GM19397 (cell line): Measurements from ENCODE around the gene ARHGEF12.

ENCODE experiments used
- ATAC-seq: cut with Tn5 transposase; IDR thresholded peaks from one replicate; pipeline ENCODE4 v1.9.1; 2021; ENCODE audit warnings: mild to moderate bottlenecking, moderate library complexity; ENCODE audit not compliant: unreplicated experiment

ARHGEF12 gene, protein sequence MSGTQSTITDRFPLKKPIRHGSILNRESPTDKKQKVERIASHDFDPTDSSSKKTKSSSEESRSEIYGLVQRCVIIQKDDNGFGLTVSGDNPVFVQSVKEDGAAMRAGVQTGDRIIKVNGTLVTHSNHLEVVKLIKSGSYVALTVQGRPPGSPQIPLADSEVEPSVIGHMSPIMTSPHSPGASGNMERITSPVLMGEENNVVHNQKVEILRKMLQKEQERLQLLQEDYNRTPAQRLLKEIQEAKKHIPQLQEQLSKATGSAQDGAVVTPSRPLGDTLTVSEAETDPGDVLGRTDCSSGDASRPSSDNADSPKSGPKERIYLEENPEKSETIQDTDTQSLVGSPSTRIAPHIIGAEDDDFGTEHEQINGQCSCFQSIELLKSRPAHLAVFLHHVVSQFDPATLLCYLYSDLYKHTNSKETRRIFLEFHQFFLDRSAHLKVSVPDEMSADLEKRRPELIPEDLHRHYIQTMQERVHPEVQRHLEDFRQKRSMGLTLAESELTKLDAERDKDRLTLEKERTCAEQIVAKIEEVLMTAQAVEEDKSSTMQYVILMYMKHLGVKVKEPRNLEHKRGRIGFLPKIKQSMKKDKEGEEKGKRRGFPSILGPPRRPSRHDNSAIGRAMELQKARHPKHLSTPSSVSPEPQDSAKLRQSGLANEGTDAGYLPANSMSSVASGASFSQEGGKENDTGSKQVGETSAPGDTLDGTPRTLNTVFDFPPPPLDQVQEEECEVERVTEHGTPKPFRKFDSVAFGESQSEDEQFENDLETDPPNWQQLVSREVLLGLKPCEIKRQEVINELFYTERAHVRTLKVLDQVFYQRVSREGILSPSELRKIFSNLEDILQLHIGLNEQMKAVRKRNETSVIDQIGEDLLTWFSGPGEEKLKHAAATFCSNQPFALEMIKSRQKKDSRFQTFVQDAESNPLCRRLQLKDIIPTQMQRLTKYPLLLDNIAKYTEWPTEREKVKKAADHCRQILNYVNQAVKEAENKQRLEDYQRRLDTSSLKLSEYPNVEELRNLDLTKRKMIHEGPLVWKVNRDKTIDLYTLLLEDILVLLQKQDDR (N-terminal part only)

DNA sequence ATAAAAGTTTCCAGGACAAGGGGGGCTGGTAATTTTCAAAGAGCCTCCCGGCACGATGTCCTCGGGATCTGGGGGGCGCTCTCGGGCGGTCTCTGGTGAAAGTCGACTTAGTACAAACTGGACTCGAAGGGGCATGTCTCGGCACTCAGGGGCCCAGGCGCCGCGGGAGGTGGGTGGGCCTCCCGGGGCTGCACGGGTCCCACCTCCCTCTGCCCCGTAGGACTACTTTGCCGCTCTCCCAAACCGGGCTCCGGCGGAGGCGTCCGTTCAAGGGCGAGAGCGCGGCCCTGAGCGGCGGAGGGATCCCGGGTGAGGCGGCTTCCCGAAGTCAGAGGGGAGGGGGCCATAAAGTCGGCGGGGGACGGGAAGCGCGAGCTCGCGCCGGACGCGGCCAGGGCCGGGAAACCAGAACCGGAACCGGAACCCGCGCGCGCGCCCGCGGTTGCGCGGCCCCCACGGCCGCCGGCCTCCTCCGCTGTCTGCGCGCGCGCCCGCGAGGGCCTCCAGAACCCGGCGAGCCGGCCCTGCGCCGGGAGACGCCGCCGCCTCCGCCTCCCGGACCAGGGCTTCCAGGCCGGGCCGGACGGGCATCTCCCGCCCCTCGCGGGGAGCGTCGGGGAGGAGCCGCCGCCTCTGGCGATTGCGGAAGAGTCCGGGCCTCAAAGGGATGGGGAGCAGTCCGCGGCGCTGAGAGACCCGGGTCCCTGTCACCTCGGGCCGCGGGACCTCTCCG is at the start of gene ARHGEF12:
ARHGEF12 (plus strand) TSS at position 506 of the 733 bp plus-strand sequence. CDS start 831 bp downstream, outside the sequence.
- ATAC-seq: peak; percentile 71

DNA sequence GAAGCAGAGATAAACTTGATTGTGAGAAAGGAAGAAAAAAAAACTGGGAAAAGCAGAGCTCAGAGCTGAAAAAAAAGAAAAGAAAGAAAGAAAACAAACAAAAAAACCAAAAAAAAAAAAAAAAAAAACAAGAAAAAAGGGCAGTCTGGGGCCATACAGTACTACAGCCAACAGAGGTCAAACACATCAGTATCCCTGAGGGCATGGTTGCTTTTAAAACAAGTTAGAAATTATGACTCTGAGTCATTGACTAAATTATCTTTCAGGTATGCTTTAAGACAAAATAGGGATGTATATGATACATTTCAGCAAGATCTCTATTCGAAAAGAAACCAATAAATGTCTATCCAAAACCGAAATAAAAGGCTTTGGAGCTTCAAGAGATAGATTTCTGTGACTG is 48.2 kb upstream of the ARHGEF12 start:
- no peak for ATAC-seq

DNA sequence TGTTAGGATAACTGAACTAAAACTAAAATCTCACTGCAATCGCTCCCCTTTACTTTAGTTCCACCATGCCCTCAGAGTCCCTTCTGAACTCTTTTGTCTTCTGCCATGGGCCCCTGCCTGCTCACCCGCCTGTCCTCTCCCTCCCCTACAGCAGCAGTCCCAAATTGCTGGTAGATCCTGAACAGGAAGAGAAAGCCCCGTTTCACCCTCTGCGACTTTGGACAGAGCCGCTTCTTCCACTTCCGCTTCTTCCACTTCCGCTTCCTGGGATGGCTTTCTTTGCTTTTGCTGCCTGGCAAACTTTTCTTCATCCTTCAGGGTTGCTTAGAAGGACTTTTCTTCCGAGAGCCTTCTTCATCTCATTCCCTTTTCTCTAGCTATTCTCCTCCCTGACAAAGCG is 46.8 kb upstream of the ARHGEF12 start:
- ATAC-seq: no peak

DNA sequence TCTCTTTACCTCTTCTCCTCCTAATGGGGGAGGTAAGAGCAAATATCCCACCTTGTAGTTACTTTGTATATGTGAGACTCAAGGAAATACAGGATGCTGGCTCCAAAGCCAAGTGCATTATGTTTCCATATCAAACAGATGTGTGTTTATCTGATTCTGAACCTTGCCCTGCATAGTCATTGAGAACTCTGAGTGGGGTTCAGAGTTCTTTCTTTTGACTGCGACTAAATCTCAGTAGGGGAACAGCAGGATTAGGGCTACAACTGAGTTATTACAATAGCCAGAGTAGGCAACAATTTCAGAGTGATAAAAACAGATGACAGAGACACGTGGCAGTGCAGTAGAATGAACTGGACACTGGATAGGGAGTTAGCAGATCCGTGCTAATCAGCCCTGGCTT is 45.3 kb upstream of the ARHGEF12 start:
- ATAC-seq: no peak

DNA sequence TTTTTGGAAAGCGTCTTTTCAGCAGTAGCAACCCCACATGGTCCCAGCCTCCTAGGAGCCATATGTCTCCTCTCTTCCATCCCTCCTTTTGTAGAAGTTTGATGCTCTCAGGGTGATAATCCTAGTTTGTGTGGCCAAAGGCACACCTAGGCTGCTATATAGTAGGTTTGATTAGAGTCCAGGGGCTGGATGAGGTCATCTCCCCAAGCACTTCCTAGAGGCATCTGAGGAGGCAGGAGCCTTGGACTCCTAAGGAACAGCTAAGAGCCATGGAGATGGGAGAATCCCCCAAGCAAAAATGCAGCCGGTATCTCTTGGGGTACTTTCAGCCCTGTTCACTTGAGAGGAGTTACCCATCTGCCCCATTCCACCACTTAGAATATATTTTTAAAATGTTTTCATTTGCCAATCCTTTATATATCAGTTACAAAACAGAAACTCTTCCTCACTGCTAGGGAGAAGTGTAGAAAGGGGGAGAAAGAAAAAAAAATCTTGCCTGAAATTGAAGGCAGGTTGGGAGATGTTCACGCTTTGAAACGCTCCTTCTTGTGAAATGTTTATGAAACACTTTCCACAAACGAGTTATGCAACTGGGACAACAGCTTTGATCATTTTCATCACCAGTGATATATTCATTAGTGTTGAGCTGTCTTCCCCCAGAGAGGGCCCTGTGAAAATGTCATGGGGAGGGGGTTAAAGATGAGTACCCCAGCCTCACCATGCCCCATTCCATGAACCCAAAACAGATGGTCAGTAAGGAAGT is 43.0 kb upstream of the ARHGEF12 start:
- no peak for ATAC-seq

DNA sequence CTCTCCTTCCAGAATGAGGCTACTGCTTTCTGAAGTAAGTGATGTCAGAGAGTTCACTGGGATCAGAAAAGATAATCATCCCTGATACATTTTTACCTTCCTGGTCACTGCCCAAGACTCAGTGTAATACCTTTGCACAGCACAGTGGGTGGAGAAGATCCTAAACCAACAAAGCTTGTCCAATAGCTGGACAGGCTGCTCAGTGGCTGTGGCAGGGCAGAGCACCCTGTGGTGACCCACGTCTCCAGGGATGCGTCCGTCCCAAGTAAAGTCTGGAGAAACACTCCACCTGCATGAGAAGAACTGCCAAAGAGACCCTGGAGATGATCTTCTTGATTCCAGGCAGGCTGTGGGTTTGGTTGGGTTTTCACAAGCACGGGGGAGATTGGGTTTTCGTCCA is 42.1 kb upstream of the ARHGEF12 start:
- no peak for ATAC-seq

DNA sequence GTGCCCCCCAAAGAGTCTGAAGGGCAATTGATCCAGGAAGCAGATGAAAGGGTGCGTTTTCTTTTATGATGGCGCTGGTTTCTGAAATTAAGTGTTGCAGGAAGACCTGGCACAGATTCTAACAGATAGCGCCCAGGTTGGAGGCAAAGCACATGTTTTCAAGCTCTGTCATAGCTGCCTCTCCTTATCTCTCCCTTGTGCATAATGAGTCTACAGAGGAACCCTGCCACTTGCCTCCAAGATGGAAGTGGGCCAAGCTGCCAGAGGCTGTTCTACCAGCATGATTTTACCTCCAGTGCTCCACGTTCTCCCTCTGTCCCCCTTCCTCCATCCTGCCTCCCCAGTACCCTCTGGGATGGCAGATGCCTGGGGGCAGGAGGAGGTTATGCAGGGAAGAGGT is 41.1 kb upstream of the ARHGEF12 start:
- ATAC-seq: no peak

DNA sequence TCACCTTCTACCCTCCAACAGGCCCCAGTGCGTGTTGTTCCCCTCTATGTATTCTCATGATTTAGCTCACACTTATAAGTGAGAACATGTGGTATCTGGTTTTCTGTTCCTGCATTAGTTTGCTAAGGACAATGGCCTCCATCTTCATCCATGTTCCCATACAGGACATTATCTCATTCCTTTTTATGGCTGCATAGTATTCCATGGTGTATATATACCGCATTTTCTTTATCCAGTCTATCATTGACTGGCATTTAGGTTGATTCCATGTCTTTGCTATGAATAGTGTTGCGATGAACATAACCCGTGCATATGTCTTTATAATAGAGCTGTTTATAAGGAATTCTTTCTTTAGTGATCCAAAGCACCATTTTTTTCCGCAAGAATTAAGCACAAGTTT is 39.7 kb upstream of the ARHGEF12 start:
- no peak for ATAC-seq

DNA sequence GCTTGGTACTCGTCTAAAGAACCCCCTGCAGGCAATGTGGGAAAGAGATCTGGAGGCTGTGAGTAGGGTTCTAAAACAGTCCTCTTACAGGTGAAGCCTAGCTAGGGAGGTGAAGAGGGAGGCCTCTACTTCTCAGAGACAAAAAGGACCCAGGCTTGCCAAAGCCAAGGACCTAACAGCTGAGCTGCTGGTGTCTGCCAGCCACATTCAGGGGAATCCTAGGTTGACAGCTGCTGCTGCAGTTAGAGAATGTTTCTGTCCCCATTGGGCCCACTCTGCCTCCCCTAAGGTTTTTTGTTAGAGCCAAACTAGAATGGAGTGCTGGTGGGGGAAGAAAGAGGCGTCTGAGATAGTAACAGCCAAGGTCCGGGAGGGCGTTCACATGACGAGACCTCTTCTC is 37.8 kb upstream of the ARHGEF12 start:
- no peak for ATAC-seq

DNA sequence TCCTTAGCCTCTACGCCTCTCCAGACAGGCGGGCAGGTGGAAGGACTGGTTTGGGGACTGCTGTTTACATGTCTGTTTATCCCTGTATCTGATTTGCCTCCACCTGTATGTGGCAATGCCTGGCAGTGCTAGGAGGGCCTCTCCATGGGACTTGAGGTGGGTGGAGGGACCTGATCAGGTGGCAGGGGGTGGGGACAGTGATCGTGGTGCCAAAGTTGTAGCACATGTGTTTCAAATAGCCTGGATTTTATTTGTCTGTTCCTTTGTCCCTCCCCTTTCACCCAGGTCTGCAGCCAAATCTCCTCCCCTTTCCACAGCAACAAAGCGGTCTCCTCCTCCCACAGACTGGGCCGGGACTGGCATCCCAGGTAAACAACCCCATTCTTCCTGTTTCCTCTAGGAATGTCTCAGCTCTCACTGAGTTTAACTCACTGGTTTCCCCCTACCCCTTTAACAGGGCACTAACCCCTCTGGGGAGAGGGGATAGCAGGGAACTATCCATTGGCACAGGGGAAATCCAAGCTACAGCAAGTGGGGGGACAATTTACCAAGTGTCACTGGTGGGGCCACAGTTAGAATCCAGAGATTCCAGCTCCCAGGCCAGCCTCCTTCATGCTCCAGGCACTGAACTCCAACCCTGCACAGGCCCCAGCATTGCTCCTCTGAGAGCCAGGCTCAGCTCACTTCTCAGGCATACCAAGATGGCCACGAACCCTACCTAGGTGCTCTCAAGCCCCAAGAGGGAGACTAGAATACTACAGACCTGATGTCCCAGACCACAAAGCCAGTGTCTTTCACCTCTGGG is 34.0 kb upstream of the ARHGEF12 start:
- no peak for ATAC-seq

DNA sequence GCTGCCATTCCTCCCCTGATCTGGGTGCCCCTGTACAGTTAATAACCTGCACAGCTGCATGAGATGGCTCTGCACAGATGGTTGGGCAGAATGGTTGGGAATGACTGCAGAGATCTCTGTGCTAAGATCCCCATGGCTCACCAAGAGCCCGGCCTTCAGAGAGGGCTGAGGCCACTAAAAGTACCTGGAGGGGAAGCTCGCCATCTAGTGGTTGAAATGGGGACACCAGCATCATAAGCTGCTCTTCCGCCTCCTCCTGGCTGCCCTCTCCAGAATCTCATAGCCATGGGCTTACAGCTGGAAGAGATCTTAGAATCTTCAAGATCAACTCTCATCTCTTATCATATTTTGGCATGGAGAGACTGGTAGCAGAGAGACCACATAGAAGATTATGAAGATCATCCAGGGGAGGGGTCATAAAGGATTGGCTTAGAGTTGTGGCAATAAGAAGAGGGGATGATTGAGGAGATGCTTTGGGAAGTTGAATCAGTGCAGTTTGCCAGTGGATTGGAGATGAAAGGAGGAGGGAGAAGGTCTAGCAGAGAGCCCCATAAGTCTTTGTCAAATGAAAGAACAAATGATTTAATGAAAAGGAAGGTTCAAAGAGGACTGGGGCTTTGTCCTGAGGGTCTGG is 33.1 kb upstream of the ARHGEF12 start:
- peak; percentile 71 for ATAC-seq

DNA sequence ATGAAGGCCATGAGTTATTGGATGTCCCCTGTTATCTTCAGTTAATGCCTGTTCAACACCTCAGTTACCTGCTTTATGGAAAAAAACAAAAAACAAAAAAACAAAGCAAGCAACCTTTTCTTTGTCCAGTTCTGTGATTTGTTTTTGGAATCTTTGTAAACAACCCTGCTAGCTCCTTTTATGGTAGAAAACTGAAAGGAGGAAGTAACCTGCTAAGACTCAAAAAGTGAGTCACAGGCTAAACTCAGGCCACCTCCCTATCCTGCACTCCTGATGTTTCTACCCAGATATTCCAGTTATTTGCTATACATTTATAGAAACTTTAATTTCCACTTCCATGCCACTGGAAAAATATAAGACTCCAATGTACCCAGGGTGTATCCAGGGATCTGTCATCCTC is 31.7 kb upstream of the ARHGEF12 start:
- no peak for ATAC-seq

DNA sequence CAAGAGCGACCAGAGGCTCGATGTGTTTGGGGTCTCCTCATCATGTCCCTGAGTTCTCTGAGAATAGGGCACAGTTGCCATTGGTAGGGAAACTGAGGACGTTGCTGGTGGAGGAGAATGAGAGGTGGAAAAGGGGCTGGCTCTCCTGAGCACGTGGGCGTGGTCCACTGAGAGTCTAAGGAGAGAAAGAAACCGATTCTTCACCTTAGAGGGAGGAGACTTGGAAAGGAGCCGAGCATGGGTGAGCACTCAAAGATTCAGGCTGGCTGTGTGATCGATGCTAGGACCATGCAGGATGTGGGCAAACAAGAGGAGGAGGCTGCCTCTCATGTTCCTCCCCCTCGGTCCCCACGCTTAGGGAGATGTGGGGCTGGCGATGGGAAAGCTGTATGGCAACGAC is 30.9 kb upstream of the ARHGEF12 start:
- no peak for ATAC-seq

DNA sequence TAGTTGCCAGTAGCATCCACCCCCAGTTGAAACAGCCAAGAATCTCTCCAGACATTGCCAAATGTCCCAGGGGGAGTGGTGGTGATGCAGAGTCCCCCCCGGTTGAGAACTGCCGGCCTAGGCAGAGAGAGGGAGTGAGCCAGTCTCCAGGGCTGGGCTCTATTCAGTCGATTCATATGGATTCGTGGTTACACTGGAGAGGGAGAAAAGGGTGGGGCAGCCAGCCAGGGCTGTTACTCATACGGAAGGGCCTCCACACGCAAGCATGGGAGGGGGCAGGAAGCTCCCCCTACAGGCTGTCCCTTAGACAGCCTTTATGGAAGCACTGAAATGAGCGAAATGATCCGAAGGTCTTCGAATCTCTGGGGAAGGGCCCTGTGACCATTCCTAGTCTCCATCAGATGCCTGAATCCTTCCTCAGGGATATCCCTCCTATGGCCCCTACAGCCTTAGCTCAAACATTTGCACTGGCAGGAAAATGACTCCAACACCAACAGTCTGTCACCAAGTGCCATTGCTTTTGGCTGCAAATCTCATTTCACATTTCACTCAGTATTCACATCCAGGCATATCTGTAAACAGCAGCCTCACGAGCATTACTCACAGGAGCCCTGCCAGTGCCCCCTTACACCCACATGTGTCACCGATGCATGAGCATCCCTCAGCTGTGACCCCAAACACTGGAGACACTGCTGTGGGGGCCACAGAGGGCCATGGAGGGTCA is 29.5 kb upstream of the ARHGEF12 start:
- no peak for ATAC-seq

DNA sequence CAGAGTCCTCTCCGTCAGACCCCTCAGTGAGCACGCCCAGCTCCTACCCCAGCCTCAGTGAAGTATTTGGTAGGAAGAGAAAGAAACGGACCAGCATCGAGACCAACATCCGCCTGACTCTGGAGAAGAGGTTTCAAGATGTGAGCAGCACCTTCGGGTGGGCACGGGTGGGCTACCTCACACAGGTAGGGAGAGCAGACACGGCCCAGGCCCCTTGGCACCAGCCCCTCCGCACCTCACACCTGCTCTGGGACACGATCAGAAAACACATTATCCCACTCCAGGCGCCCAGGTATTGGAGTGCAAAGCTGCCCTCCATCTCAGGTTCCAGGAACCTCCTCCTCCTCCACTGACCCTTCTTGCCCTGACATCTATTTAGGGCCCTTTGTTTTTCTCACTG is 28.7 kb upstream of the ARHGEF12 start:
- ATAC-seq: no peak

DNA sequence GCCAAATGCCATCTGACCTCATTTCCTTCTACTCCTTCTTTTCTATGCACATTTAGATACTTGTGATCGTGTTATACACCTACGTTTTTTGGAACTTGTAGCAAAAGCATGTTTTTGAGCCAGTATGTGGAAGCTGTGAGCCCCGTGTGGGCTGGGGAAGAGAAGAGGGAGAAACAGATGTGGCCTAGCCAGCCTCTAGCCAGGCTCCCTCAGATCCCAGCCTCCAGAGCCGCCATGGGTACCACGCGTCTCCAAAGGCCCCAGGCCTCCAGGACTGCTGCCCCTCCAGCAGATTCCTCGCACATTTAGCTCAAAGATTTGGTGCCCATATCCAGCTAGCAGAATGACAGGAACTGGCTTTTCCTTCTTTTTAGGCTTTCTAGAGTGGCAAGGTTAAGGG is 28.1 kb upstream of the ARHGEF12 start:
- ATAC-seq: no peak

DNA sequence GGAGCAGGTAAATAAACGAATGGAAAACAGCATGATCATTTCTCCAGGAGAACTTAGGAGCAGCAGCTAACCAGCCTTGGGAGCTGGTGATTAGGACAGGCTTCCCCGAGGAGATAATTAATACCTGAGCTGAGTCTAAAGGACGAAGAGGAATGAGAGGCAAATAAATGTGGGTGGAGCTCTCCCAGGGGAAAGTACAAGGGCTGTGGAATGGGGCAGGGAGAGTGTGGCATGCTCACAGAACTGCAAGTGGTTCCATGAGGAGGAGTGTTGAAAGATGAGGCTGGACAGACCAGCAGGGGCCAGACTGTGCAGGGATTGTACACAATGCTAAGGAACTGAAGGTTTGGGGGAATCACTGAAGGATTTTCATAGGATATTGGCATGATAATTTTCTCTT is 25.3 kb upstream of the ARHGEF12 start:
- no peak for ATAC-seq

DNA sequence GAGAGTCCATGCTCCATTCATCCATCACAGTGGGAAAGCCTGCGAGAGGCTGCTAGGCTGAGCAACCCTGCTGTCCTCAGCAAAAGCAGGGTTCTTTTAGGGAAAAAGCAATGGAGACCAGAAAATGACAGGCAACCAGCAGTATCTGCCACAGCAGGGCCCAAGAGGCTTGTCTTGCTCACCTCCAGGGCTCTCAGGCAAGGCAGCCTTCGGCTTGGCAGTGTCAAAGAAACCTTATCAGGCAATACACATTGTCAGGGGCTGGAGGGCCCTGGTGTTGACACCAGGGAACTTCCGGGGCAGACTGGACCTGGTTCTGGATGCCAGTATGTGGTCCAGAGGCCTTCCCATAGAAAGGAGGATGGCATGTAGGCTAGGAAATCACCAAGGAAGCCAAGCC is 21.4 kb upstream of the ARHGEF12 start:
- no peak for ATAC-seq
